Naive B cell (primary cell): ENCODE results near the gene RITA1. TPM values are rescaled to one million over a fixed set of nuclear protein-coding genes. Genes with fewer than 3 reads are reported as not detected.
"Not testable (repeated sequence)": the region's sequence is repeated elsewhere in the genome, so short reads cannot be mapped to it uniquely, and the experiment has no call there.

ENCODE experiments used
- ATAC-seq, 2 donors: fragments of 150-1000 bp; cut with Tn5 transposase; 2 replicates each; pipeline ENCODE4 v1.10.0; 2021; ENCODE audit warnings: low read depth in 2 of 2, mild to moderate bottlenecking in 2 of 2, moderate library complexity in 2 of 2
- DNase-seq: peaks from one replicate; pipeline ENCODE4 v3.0.0; 2022
- H3K27ac Mint-ChIP-seq, 6 donors: one replicate each; pipeline ENCODE4 v1.8.0; 2020 to 2022; ENCODE audit warnings: mild to moderate bottlenecking in 6 of 6, mixed read lengths in 6 of 6, moderate library complexity in 5 of 6, inconsistent platforms in 2 of 6
- H3K27me3 Mint-ChIP-seq, 3 donors: one replicate each; pipeline ENCODE4 v1.8.0; 2021 to 2022; ENCODE audit warnings: mixed read lengths in 3 of 3, mild to moderate bottlenecking in 1 of 3
- H3K36me3 Mint-ChIP-seq, 2 donors: one replicate each; pipeline ENCODE4 v1.8.0; 2020 to 2022; ENCODE audit warnings: mixed read lengths in 2 of 2, inconsistent platforms in 1 of 2, mild to moderate bottlenecking in 1 of 2
- H3K4me1 Mint-ChIP-seq, 3 donors: one replicate each; pipeline ENCODE4 v1.8.0; 2020 to 2022; ENCODE audit warnings: mixed read lengths in 3 of 3, inconsistent platforms in 1 of 3, mild to moderate bottlenecking in 1 of 3, moderate library complexity in 1 of 3
- H3K4me3 Mint-ChIP-seq, 8 donors: one replicate each; pipeline ENCODE4 v1.8.0; 2020 to 2022; ENCODE audit warnings: mild to moderate bottlenecking in 8 of 8, mixed read lengths in 8 of 8, moderate library complexity in 8 of 8, inconsistent platforms in 2 of 8
- H3K9me3 Mint-ChIP-seq, 7 donors: one replicate each; pipeline ENCODE4 v1.8.0; 2020 to 2022; ENCODE audit warnings: mixed read lengths in 7 of 7, mild to moderate bottlenecking in 5 of 7, inconsistent platforms in 2 of 7, moderate library complexity in 1 of 7
- polyA plus RNA-seq, 6 donors: library from polyadenylated mRNA; unstranded; fragments of 300-500 nt; fragmentation: Illumina TruSeq; gene quantifications; one replicate each; pipeline ENCODE4 v1.2.3, GENCODE V29; 2021; ENCODE audit warnings: low read depth in 6 of 6

Gene RITA1, protein sequence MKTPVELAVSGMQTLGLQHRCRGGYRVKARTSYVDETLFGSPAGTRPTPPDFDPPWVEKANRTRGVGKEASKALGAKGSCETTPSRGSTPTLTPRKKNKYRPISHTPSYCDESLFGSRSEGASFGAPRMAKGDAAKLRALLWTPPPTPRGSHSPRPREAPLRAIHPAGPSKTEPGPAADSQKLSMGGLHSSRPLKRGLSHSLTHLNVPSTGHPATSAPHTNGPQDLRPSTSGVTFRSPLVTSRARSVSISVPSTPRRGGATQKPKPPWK
- polyA plus RNA-seq: 10 to 100 TPM; 21.0 to 31.9 (median 24.1) TPM

DNA sequence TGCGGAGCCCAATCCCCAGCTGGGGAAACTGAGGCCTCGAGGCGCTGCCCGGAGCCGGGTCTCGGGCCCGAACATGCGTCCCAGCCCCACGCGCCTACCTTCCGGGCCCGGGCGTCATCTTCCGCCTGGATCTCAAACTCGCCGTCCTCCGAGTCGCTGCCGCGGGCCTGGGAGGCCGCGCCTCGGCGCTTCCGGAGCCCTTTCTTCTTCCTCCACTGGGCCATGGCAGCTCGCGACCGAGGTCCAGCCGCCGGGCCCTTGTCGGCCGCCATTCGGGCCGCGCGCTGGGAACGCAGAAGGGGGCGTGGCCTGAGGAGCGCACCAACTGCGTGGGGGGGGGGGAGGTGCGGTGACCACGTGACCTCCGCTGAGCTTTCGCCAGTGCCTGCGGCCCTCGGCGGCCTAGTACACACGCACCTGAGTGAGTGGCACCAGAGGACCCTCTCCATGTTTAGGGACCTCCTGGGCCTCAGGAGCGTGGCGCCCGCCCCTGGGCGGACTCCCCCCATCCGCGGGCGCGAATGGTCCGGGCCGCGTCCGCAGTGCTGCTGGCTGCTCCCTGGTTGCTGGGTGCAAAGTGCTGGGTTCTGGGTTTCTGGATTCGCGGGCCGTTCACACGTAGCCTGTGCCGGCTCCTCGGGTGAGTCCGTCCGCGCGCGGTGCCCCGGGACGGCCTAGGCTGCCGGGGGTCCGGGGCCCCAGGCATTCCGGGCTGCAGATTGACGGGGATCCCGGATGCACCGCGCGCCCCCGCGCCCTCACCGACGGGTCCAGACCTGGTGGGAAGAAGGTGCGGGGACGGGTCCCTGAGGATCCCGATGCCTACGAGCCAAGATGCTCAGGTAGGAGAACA lies at the start of gene RITA1, which contains the start of gene DDX54:
RITA1 (plus strand) TSS at position 542 of the 853 bp plus-strand sequence. CDS start 1,026 bp downstream, outside the sequence.
DDX54 (minus strand) TSS at position 299 of the 853 bp plus-strand sequence; CDS start at position 272, 27 bp downstream.
- Mint-ChIP-seq H3K36me3 (peaks cover 0 to 7% of the 10 kb centered on the region in 2 donors), H3K27me3 (no peaks in the 10 kb centered on the region), H3K4me1 (peaks cover 21 to 51% (median 31%) of the 10 kb centered on the region in 3 donors), H3K9me3 (no peaks in the 10 kb centered on the region), H3K4me3 (peak within 1 kb of the TSS; percentile 90 to 97 (median 96)), H3K27ac (peak within 1 kb of the TSS; percentile 95 to 99 (median 97))
- ATAC-seq: peak; percentile 56 to 61
- peak; percentile 81 for DNase-seq

DNA sequence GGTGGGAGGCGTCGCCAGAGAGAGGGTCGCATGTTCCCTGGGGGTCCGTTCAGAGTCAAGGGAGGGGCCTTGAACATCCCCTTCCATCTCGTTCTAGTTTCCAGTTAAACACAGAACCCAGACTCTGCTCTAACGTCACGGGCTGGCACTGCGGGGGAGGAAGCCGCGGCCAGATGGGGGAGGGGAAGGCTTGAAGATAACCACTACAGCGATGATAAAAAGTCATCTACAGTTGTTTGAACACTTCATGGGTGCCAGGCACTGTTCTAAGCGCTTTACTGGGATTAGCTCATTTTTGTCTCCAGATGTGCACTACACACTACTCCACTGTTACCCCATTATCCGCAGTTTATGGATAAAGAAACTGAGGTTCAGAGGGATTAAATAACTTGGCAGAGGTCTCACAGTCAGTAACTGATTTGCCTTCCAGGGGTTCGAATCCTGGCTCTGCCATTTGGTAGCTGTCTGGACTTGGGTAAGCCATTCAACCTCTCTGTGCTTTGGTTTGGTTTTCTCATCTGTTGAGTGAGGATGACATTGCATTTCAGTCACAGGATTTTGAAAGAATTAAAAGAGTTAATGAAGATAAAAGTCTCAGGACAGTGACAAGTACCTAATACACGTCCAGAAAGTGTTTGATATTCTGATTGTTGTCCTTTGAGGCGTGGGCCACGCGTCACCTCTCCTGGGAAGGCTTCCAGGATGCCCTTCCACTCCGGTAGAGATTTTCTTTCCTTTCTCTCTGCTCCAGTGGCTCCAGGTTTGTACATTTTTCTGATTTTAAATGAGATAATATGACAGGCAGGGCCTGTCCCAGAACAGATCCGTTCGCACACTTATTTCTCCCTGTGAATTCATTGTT lies 49.2 kb upstream of the RITA1 start:
- Mint-ChIP-seq H3K27ac (peak overlapping the region; percentile 73 to 97 (median 90)), H3K27me3 (peaks cover 0 to 14% (median 0%) of the 10 kb centered on the region in 3 donors), H3K4me3 (peak overlapping the region; percentile 58 to 92 (median 83)), H3K4me1 (peaks cover 16 to 21% (median 21%) of the 10 kb centered on the region in 3 donors), H3K9me3 (no peaks in the 10 kb centered on the region), H3K36me3 (no peaks in the 10 kb centered on the region)
- ATAC-seq (peak; percentile 80 to 82), DNase-seq (peak; percentile 62)

DNA sequence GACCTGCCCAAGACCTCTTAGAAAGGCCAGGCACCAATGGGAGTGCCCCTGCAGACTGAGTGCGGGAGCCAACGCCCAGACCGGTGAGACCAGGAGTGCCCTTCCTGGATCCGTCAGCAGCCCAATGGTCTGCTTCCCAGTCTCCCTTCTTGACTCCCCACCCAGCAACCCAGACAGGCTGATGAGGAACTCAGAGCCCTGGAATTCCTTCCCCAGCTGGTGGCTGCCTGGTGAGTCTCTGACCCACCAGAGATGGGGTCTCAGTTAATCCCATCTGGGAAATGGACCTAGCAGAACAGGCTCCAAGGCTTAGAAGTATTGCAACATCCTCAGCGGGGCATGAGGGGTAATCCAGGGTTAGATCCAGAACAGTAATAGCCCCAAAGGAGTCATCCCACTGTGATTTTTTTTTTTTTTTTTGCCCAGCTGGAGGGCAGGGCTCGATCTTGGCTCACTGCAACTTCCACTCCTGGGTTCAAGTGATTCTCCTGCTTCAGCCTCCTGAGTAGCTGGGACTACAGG lies 48.5 kb upstream of the RITA1 start:
- Mint-ChIP-seq H3K9me3 (no peaks in the 10 kb centered on the region), H3K36me3 (no peaks in the 10 kb centered on the region), H3K27ac (peak overlapping the region in 1 of 6 donors; percentile 85), H3K27me3 (peaks cover 0 to 14% (median 0%) of the 10 kb centered on the region in 3 donors), H3K4me3 (peak overlapping the region in 6 of 8 donors; percentile 42 to 92 (median 68)), H3K4me1 (peaks cover 14 to 24% (median 23%) of the 10 kb centered on the region in 3 donors)
- ATAC-seq (no peak), DNase-seq (no peak)

DNA sequence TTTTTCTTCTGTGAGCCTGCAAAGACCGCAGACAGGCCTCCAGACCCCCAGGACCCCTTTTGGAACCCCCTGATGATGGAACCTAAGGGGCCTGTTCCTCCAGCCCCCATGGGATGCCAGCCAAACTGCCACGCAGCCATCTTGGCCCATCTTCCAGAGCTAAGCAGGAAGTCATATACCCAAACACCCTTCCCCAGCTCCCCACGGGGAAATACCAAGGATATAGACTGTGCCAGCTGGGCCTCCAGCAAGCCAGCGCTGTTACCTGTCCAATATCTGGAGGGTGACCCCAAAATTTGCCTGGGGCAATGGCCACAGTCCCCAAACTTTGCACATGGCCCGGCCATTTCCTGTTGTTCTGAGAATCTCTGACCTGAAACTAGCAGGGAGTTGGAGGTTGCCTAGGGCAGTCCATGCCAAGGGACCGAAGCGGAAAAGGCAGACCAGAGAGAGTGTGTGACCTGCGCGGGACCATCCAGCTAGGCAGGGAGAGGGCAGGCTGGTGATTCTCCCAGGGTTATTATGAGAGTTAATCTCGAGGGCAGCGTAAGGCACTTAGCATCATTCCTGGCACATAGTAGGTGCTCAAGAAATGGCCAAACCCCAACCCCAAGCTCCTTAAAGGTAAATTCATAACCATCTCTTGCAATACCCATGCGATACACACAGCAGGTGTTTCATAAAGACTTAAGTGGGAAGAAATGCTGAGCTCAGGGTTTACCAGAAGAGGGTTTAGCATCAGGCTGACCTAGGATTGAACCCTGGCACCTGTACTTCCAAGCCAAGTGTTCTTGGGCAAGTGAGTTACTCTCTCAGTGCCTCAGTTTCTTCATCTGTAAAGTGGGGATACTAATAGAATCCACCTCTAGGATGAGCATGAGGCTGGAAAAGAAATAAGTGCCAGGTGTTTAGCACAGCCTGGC lies 47.4 kb upstream of the RITA1 start:
- no peaks in the 10 kb centered on the region for H3K9me3 Mint-ChIP-seq
- H3K36me3 Mint-ChIP-seq: no peaks in the 10 kb centered on the region
- no peak for DNase-seq
- H3K4me3 Mint-ChIP-seq: no peak overlapping the region
- peaks cover 0 to 14% (median 0%) of the 10 kb centered on the region in 3 donors for H3K27me3 Mint-ChIP-seq
- H3K27ac Mint-ChIP-seq: peak overlapping the region in 1 of 6 donors; percentile 41
- H3K4me1 Mint-ChIP-seq: peaks cover 22 to 34% (median 29%) of the 10 kb centered on the region in 3 donors
- no peak for ATAC-seq

DNA sequence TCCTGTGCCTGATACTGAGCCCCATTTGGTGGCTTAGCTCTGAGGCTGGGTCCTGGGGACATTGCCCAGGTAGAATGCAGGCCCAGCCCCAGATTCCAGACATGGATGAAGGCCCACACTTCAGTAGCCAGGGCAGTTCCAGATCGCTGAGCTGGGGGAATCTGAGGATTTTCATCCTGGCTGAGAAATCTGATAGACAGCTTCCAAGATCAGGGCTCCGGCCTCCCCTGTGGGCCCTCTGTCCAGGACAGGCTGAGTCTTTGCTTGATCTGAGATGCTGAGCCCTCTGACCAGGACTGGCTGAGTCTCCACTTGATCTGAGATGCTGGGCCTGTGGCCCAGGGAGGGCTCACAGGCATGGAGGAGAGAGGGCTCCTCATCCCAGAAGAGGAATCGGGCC lies 46.7 kb upstream of the RITA1 start:
- Mint-ChIP-seq H3K4me1 (peaks cover 22 to 37% (median 31%) of the 10 kb centered on the region in 3 donors), H3K27me3 (peaks cover 0 to 14% (median 0%) of the 10 kb centered on the region in 3 donors), H3K27ac (peak overlapping the region in 1 of 6 donors; percentile 28), H3K9me3 (no peaks in the 10 kb centered on the region), H3K4me3 (peak overlapping the region in 1 of 8 donors; percentile 12), H3K36me3 (no peaks in the 10 kb centered on the region)
- DNase-seq (no peak), ATAC-seq (no peak)

DNA sequence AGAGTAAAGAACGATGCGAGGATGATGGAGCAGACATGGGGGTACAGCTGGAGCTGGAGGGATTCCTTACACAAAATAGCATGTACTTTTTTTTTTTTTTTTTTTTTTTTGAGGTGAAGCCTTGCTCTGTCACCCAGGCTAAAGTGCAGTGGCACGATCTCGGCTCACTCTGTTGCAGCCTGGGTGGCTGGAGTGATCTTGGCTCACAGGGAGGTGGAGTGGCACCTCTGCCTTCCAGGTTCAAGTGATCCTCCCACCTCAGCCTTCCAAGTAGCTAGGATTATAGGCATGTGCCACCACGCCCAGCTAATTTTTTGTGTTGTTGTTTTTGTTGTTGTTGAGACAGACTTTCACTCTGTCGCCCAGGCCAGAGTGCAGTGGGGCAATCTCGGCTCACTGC lies 44.8 kb upstream of the RITA1 start:
- no peaks in the 10 kb centered on the region for H3K36me3 Mint-ChIP-seq
- H3K4me3 Mint-ChIP-seq: no peak overlapping the region
- H3K27me3 Mint-ChIP-seq: peaks cover 0 to 5% (median 0%) of the 10 kb centered on the region in 3 donors
- ATAC-seq (no peak), DNase-seq (no peak)
- no peaks in the 10 kb centered on the region for H3K9me3 Mint-ChIP-seq
- peaks cover 18 to 32% (median 23%) of the 10 kb centered on the region in 3 donors for H3K4me1 Mint-ChIP-seq
- H3K27ac Mint-ChIP-seq: peak overlapping the region in 2 of 6 donors; percentile 32 to 77

DNA sequence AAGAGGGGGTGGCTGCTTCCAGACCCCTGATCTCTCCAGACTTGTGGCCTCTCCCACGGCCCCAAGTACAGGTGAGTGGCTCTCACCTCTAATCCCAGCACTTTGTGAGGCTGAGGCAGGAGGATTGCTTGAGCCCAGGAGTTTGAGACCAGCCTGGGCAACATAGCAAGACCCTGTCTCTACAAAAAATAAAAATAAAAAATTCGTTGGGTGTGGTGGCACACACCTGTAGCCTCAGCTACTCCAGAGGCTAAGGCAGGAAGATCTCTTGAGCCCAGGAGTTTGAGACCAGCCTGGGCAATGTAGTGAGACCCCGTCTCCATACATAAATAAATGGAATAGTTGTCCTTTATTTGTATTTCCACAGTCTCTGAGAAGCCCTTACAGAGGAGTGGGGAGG lies 43.8 kb upstream of the RITA1 start:
- H3K9me3 Mint-ChIP-seq, H3K36me3 Mint-ChIP-seq, DNase-seq, H3K27me3 Mint-ChIP-seq, ATAC-seq: not testable (repeated sequence)
- Mint-ChIP-seq H3K4me1 (peaks cover 10 to 22% (median 15%) of the 10 kb centered on the region in 3 donors), H3K4me3 (peak overlapping the region in 2 of 8 donors; percentile 39 to 63), H3K27ac (peak overlapping the region in 5 of 6 donors; percentile 79 to 96 (median 93))

DNA sequence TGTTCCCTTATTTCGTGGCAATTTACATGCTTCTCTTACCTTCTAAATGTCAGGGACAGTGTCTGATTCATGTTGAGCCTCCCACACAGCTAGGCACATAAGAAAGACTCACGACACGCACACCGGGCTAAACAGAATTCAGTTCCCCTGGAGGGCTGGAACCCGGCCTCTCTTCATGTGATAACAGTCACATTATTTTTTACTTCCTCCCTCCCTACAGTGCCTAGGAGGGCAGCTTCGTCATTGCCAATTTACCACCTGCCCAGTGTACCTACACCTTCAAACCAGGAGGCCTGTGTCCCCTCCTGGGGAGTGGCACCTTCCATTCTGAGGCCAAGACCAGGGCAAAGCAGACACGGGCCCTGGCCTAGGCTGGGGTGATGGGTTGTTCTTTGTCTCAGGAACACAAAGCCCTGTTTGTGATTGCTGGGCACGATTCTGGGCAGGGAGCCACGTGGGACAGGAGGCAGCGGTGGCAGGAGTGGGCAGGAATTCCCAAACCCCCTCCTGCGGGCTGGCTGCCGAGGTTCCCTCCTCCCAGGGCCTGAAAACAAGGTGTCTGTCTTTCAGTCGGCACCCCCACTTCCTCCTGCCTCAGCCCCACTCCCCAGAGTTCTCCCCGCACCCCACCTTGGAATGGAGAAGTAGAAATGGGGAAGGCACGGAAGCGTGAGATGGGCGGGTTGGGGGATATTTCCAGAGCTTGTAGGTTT lies 43.2 kb upstream of the RITA1 start:
- no peaks in the 10 kb centered on the region for H3K27me3 Mint-ChIP-seq
- H3K9me3 Mint-ChIP-seq: peaks cover 0 to 4% (median 2%) of the 10 kb centered on the region in 7 donors
- H3K27ac Mint-ChIP-seq: peak overlapping the region; percentile 51 to 96 (median 90)
- H3K36me3 Mint-ChIP-seq: no peaks in the 10 kb centered on the region
- peaks cover 10 to 20% (median 15%) of the 10 kb centered on the region in 3 donors for H3K4me1 Mint-ChIP-seq
- peak overlapping the region in 6 of 8 donors; percentile 26 to 67 (median 60) for H3K4me3 Mint-ChIP-seq
- DNase-seq (peak; percentile 68), ATAC-seq (peak; percentile 77 to 82)

DNA sequence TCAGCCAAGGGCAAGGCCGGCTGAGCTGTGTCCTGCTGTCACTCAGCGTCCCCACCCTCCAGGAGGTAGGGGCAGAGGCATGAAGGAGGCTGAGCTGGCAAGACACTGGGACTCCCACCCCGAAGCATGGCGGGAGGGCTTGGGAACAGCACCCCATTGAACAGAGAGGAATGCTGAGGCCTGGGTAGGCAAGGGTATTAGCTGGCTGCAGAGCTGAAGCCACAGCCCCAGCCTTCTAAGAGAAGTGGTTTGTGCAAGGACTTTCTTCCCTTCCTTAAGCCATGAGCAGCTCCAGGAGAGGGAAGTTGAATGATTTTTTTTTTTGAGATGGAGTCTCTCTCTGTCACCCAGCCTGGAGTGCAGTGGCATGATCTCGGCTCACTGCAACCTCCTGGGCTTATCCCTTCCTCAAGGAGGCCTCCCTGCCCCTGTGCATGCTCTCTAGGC lies 42.6 kb upstream of the RITA1 start:
- Mint-ChIP-seq H3K36me3 (no peaks in the 10 kb centered on the region), H3K27ac (peak overlapping the region; percentile 28 to 94 (median 82))

DNA sequence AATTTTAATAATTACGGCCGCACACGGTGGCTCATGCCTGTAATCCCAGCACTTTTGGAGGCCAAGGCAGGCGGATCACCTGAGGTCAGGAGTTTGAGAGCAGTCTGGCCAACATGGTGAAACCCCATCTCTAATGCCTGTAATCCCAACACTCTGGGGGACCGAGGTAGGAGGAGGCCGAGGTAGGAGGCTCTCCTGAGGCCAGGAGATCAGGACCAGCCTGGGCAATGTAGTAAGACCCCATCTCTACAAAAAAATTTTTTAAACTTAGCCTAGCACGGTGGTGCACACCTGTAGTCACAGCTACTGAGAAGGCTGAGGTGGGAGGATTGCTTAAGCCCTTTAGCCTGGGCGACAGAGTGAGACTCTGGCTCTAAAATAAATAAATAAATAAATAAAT lies 41.6 kb upstream of the RITA1 start:
- no peak for ATAC-seq
- peak overlapping the region in 1 of 8 donors; percentile 5 for H3K4me3 Mint-ChIP-seq
- H3K9me3 Mint-ChIP-seq: peaks cover 0 to 8% (median 3%) of the 10 kb centered on the region in 7 donors
- no peaks in the 10 kb centered on the region for H3K36me3 Mint-ChIP-seq
- no peaks in the 10 kb centered on the region for H3K27me3 Mint-ChIP-seq
- H3K4me1 Mint-ChIP-seq: peaks cover 10 to 20% (median 15%) of the 10 kb centered on the region in 3 donors
- no peak overlapping the region for H3K27ac Mint-ChIP-seq
- DNase-seq: no peak

More for the DNA sequence above, 42.6 kb upstream of the RITA1 start:
- no peaks in the 10 kb centered on the region for H3K27me3 Mint-ChIP-seq
- no peak for DNase-seq
- peaks cover 0 to 7% (median 3%) of the 10 kb centered on the region in 7 donors for H3K9me3 Mint-ChIP-seq
- H3K4me3 Mint-ChIP-seq: peak overlapping the region in 5 of 8 donors; percentile 5 to 56 (median 33)
- no peak for ATAC-seq
- peaks cover 10 to 20% (median 15%) of the 10 kb centered on the region in 3 donors for H3K4me1 Mint-ChIP-seq

DNA sequence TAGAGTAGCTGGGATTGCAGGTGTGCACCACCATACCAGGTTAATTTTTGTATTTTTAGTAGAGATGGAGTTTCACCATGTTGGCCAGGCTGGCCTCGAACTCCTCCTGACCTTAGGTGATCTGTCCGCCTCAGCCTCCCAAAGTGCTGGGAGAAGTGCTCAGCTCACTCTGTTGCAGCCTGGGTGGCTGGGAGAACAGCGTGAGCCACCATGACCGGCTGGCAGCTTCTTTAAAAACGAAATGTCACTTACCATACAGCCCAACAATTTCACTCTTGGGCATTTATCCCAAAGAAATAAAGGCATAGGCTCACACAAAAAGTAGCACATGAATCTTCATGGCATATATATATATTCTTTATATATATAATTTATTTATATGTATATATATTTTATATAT lies 40.7 kb upstream of the RITA1 start:
- H3K9me3 Mint-ChIP-seq: peaks cover 0 to 8% (median 3%) of the 10 kb centered on the region in 7 donors
- no peaks in the 10 kb centered on the region for H3K36me3 Mint-ChIP-seq
- H3K4me3 Mint-ChIP-seq: no peak overlapping the region
- DNase-seq: no peak
- no peaks in the 10 kb centered on the region for H3K27me3 Mint-ChIP-seq
- no peak for ATAC-seq
- peaks cover 10 to 20% (median 15%) of the 10 kb centered on the region in 3 donors for H3K4me1 Mint-ChIP-seq
- H3K27ac Mint-ChIP-seq: no peak overlapping the region
